Ureter (tissue), 1 donor: Measurements from ENCODE around the gene ERC2. TPM values are rescaled to one million over a fixed set of nuclear protein-coding genes. Genes with fewer than 3 reads are reported as not detected.

Source experiments
- DNase-seq: peaks from one replicate; pipeline ENCODE4 v3.0.0-alpha.2; 2020; ENCODE audit warnings: low spot score
- total RNA-seq: library from RNA; stranded (reverse); gene quantifications from one replicate; pipeline ENCODE4 v1.2.4, GENCODE V29; 2023
- donor health status: DM: yes; HTN: yes; CAD: no.

The ERC2 gene
- total RNA-seq, 1 donor from 2014 or later: 1.1 TPM

- no peak for DNase-seq
These were observed 641.4 kb downstream of the ERC2 start for GRCh38 chr3:55826731-55827496.

GRCh38 chr3:55826097-55826496, 642.2 kb downstream of the ERC2 start:
- no peak for DNase-seq

GRCh38 chr3:55824406-55824805, 643.9 kb downstream of the ERC2 start:
- DNase-seq: no peak

- no peak for DNase-seq
These were observed 644.4 kb downstream of the ERC2 start for GRCh38 chr3:55823829-55824228.

GRCh38 chr3:55823001-55823400, 645.3 kb downstream of the ERC2 start:
- no peak for DNase-seq

- DNase-seq: no peak
These were observed 649.3 kb downstream of the ERC2 start for GRCh38 chr3:55819005-55819404.

- no peak for DNase-seq
These were observed 649.8 kb downstream of the ERC2 start for GRCh38 chr3:55818485-55818884.

GRCh38 chr3:55816794-55817576, 651.3 kb downstream of the ERC2 start:
- no peak for DNase-seq

- DNase-seq: no peak
These were observed 653.0 kb downstream of the ERC2 start for GRCh38 chr3:55815262-55815661.

GRCh38 chr3:55813268-55814097, 654.8 kb downstream of the ERC2 start:
- no peak for DNase-seq

GRCh38 chr3:55812394-55813013, 655.8 kb downstream of the ERC2 start:
- DNase-seq: no peak

GRCh38 chr3:55807210-55807609, 661.1 kb downstream of the ERC2 start:
- DNase-seq: no peak

- DNase-seq: no peak
These were observed 663.1 kb downstream of the ERC2 start for GRCh38 chr3:55805169-55805568.

GRCh38 chr3:55804170-55805095, 663.8 kb downstream of the ERC2 start:
- DNase-seq: no peak

- DNase-seq: no peak
These were observed 665.5 kb downstream of the ERC2 start for GRCh38 chr3:55802816-55803215.

GRCh38 chr3:55801676-55802075, 666.6 kb downstream of the ERC2 start:
- DNase-seq: no peak

- DNase-seq: no peak
These were observed 667.2 kb downstream of the ERC2 start for GRCh38 chr3:55801068-55801467.

- DNase-seq: no peak
These were observed 670.5 kb downstream of the ERC2 start for GRCh38 chr3:55797775-55798174.

- no peak for DNase-seq
These were observed 671.2 kb downstream of the ERC2 start for GRCh38 chr3:55797084-55797483.

- no peak for DNase-seq
These were observed 671.7 kb downstream of the ERC2 start for GRCh38 chr3:55796533-55796932.

GRCh38 chr3:55795746-55796145, 672.5 kb downstream of the ERC2 start:
- no peak for DNase-seq
